Vagina (tissue), 2 donors: Measurements from ENCODE around the gene CLASRP. TPM values are rescaled to one million over a fixed set of nuclear protein-coding genes. Genes with fewer than 3 reads are reported as not detected.

Experiments used
- DNase-seq, 2 donors: peaks; one replicate each; pipeline ENCODE4 v3.0.0-alpha.2; 2017; ENCODE audit errors: extremely low spot score in 2 of 2
- H3K27ac ChIP-seq: fragments of 200-600 bp; sonication (generic); one replicate; pipeline ENCODE4 v1.5.1; 2019
- H3K27me3 ChIP-seq: fragments of 200-600 bp; sonication (generic); one replicate; pipeline ENCODE4 v1.5.1; 2019
- H3K36me3 ChIP-seq, 2 donors: fragments of 200-600 bp; sonication (generic); one replicate each; pipeline ENCODE4 v1.5.1; 2017 to 2019
- H3K4me1 ChIP-seq: fragments of 200-600 bp; sonication (generic); one replicate; pipeline ENCODE4 v1.5.1; 2019
- H3K4me3 ChIP-seq, 2 donors: fragments of 200-600 bp; sonication (generic); 1 replicate in 1 of 2; 2 replicates in 1 of 2; pipeline ENCODE4 v1.5.1; 2016 to 2019
- H3K9me3 ChIP-seq: fragments of 200-600 bp; sonication (generic); one replicate; pipeline ENCODE4 v1.5.1; 2019
- POLR2A ChIP-seq, 2 donors: fragments of 450-650 bp; IDR thresholded peaks; one replicate each; pipeline ENCODE4 v1.6.1; 2017; ENCODE audit warnings: antibody characterized with exemption in 2 of 2, mild to moderate bottlenecking in 2 of 2, moderate library complexity in 2 of 2
- POLR2AphosphoS5 ChIP-seq, 2 donors: sonication (generic); formaldehyde crosslinking; IDR thresholded peaks; one replicate each; pipeline ENCODE4 v1.9.0; 2017; ENCODE audit warnings: antibody characterized with exemption in 2 of 2, mild to moderate bottlenecking in 2 of 2, low read depth in 1 of 2; ENCODE audit not compliant: insufficient read depth in 1 of 2
- intact Hi-C: fragments of 100-400 bp; cut with DNase I; formaldehyde crosslinking; loops from one replicate; pipeline ENCODE4 v1.15.1; 2023
- total RNA-seq: library from RNA; depleted of rRNA; stranded (reverse); fragments of >200 nt; gene quantifications from one replicate; pipeline ENCODE4 v1.2.3, GENCODE V29; 2016
- TF ChIP-seq, protein P1 (sequence below), 3 experiments: fragments of 450-650 bp in 2 of 3; fragments of 200-600 bp in 1 of 3; sonication (generic) in 1 of 3; IDR thresholded peaks; one replicate each; pipeline ENCODE4 v1.5.1; 2017 to 2019; ENCODE audit warnings: antibody characterized with exemption in 3 of 3, mild to moderate bottlenecking in 2 of 3, moderate library complexity in 2 of 3

CLASRP gene
- total RNA-seq, 1 donor from 2014 or later: 93.5 TPM

- intact Hi-C loops: no loop called here
- no peak for DNase-seq
- no peaks in the 10 kb centered on the region for H3K9me3 ChIP-seq
- H3K4me1 ChIP-seq: peaks cover 20% of the 10 kb centered on the region
- no peak overlapping the region for H3K27ac ChIP-seq
- H3K36me3 ChIP-seq: peaks cover 0 to 15% of the 10 kb centered on the region in 2 donors
- H3K4me3 ChIP-seq: no peak overlapping the region
- TF ChIP-seq, protein P1, sequence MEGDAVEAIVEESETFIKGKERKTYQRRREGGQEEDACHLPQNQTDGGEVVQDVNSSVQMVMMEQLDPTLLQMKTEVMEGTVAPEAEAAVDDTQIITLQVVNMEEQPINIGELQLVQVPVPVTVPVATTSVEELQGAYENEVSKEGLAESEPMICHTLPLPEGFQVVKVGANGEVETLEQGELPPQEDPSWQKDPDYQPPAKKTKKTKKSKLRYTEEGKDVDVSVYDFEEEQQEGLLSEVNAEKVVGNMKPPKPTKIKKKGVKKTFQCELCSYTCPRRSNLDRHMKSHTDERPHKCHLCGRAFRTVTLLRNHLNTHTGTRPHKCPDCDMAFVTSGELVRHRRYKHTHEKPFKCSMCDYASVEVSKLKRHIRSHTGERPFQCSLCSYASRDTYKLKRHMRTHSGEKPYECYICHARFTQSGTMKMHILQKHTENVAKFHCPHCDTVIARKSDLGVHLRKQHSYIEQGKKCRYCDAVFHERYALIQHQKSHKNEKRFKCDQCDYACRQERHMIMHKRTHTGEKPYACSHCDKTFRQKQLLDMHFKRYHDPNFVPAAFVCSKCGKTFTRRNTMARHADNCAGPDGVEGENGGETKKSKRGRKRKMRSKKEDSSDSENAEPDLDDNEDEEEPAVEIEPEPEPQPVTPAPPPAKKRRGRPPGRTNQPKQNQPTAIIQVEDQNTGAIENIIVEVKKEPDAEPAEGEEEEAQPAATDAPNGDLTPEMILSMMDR (IDR thresholded peaks at IDR 0.05): no peak
- TF ChIP-seq POLR2AphosphoS5 (IDR thresholded peaks at IDR 0.05; ENCODE audit: insufficient read depth in 1 of 2, low read depth in 1 of 2): no peak
- TF ChIP-seq POLR2A (IDR thresholded peaks at IDR 0.05): no peak
- no peaks in the 10 kb centered on the region for H3K27me3 ChIP-seq
Observed at GRCh38 chr19:45035755-45036154, 3.1 kb upstream of the CLASRP start.

- Histone ChIP-seq H3K9me3 (no peaks in the 10 kb centered on the region), H3K27me3 (no peaks in the 10 kb centered on the region), H3K36me3 (peaks cover 0 to 24% of the 10 kb centered on the region in 2 donors), H3K4me1 (peaks cover 39% of the 10 kb centered on the region), H3K4me3 (no peak overlapping the region), H3K27ac (no peak overlapping the region)
- DNase-seq: no peak
- TF ChIP-seq, protein P1 (IDR thresholded peaks at IDR 0.05): no peak
- TF ChIP-seq POLR2AphosphoS5 (IDR thresholded peaks at IDR 0.05; ENCODE audit: insufficient read depth in 1 of 2, low read depth in 1 of 2): no peak
- TF ChIP-seq POLR2A (IDR thresholded peaks at IDR 0.05): no peak
- intact Hi-C loops: no loop called here
Observed at GRCh38 chr19:45037393-45038169, 1.3 kb upstream of the CLASRP start.

DNA sequence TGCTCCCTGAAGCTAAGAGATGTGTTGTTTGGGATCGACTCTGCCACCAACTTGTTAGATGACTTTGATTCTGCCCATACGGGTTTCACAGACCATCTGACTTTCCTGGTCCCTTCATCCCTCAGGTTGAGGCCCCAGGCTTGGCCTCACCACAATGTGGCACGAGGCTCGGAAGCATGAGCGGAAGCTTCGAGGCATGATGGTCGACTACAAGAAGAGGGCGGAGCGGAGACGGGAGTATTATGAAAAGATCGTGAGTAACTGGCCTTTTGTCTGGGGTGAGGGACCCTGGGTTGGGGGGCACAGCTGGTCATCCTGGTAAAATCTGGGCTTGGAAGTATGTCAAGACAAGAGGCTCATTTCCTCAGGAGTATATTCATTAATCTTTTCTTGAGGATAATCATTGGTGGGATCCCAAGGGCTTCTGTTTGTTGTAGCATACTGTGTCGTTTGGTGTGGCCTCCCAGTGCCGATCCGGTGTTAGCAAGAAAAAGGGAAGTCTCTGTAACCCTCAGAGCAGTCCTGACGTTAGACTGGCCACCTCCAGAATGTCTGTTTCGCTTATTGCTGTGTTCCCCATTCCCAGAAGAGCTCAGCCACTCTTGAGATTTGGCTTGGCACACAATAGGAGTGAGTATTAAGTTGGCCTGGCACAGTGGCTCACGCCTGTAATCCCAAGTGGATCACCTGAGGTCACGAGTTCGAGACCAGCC, 1.4 kb downstream of the CLASRP start:
- H3K4me1 ChIP-seq: peaks cover 51% of the 10 kb centered on the region
- no peak for TF ChIP-seq POLR2A (IDR thresholded peaks at IDR 0.05)
- TF ChIP-seq POLR2AphosphoS5 (IDR thresholded peaks at IDR 0.05; ENCODE audit: insufficient read depth in 1 of 2, low read depth in 1 of 2): no peak
- TF ChIP-seq, protein P1 (IDR thresholded peaks at IDR 0.05): no peak
- H3K4me3 ChIP-seq: peak overlapping the region; percentile 67 to 85
- intact Hi-C loops: no loop called here
- peaks cover 0 to 39% of the 10 kb centered on the region in 2 donors for H3K36me3 ChIP-seq
- peak overlapping the region; percentile 87 for H3K27ac ChIP-seq
- H3K9me3 ChIP-seq: no peaks in the 10 kb centered on the region
- no peak for DNase-seq
- no peaks in the 10 kb centered on the region for H3K27me3 ChIP-seq

DNA sequence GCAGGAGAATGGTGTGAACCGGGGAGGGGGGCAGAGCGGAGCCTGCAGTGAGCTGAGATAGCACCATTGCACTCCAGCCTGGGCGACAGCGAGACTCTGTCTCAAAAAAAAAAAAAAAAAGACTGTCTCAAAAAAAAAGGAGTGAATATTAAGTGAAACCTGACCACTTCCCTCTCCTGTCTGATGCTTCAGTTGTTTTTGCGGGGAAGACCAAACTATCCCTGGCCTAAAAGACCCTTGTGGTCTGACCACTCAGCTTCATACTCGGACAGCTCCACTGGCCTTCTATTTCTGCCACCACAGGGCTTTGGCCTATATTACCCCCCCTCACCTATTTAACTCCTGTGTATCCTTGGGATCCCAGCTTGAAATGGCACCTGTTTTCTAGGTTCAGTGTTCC, 2.3 kb downstream of the CLASRP start:
- TF ChIP-seq POLR2AphosphoS5 (IDR thresholded peaks at IDR 0.05; ENCODE audit: insufficient read depth in 1 of 2, low read depth in 1 of 2) (no peak), POLR2A (IDR thresholded peaks at IDR 0.05) (no peak)
- TF ChIP-seq, protein P1 (IDR thresholded peaks at IDR 0.05): no peak
- intact Hi-C loops: no loop called here
- H3K9me3 ChIP-seq: no peaks in the 10 kb centered on the region
- H3K4me3 ChIP-seq: no peak overlapping the region
- H3K27me3 ChIP-seq: no peaks in the 10 kb centered on the region
- no peak for DNase-seq
- peaks cover 60% of the 10 kb centered on the region for H3K4me1 ChIP-seq
- H3K27ac ChIP-seq: no peak overlapping the region
- peaks cover 0 to 40% of the 10 kb centered on the region in 2 donors for H3K36me3 ChIP-seq
